AG08395 (cell line): ENCODE data around the gene MED15.
"Not testable (repeated sequence)": the region's sequence is repeated elsewhere in the genome, so short reads cannot be mapped to it uniquely, and the experiment has no call there.

Source experiments
- DNase-seq: peaks from one replicate; pipeline ENCODE4 v3.0.0; 2012; ENCODE audit warnings: mixed read lengths, low spot score

The MED15 gene

DNA sequence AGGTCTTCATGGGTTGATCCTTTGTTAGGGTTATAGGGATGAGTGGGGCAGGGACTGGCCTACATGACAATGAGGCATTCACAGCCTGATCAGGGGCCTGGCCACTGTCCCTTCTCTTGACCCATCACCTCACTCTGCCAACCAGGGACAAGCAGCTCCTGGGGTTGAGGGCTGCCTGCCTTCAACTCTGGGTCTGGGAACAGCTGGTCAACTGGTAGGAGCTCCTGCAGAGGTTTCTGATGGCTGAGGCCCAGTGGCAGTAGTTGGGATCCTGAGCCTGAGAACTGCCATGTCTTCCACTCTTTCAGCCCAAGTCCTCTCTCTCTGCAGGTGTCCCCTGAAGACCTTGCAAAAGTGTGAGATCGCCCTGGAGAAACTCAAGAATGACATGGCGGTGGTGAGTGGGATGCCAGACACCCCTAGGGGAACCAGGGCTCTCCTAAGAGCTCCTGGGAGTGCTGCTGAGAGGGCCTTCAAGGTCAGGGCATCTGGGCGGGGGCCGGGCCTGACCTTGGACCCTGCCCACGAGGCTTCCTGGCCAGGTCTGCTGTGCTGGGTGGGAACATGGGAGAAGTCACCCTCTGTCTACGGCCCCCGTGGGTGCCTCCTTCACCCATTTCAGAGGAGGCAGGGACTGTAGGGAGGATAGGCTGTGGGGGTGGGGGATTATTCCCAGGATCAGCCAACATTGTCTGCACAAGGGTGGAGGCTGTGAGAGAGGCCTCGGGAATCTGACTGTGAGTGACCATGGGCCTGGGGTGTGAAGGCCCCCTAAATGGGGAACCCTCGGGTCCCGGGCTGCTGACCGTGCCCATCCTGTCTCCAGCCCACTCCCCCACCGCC, 76.8 kb downstream of the MED15 start:
- no peak for DNase-seq

DNA sequence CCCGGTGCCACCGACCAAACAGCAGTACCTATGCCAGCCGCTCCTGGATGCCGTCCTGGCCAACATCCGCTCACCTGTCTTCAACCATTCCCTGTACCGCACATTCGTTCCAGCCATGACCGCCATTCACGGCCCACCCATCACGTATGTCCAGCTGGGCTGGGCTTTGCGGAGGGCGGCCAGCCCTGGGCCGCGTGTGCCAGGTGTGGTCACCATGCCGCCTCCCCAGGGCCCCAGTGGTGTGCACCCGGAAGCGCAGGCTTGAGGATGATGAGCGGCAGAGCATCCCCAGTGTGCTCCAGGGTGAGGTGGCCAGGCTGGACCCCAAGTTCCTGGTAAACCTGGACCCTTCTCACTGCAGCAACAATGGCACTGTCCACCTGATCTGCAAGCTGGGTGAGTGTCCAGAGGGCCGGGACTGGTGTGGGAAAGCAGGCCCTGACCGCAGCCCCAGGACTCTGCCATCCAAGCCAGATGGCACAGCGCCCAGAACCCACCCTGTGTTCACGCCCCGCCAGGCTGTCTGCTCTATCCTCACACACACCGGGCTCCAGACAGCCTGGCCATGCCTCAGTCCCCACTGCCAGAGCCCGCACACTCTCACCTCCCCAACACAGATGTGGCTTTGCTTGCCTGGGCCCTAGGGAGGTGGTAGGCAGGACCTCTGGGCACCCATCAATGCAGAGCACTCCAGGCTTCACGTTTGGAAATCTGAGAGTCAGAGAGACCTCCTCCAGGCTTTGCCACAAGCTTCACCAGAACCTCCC, 77.6 kb downstream of the MED15 start:
- DNase-seq, result no peak

DNA sequence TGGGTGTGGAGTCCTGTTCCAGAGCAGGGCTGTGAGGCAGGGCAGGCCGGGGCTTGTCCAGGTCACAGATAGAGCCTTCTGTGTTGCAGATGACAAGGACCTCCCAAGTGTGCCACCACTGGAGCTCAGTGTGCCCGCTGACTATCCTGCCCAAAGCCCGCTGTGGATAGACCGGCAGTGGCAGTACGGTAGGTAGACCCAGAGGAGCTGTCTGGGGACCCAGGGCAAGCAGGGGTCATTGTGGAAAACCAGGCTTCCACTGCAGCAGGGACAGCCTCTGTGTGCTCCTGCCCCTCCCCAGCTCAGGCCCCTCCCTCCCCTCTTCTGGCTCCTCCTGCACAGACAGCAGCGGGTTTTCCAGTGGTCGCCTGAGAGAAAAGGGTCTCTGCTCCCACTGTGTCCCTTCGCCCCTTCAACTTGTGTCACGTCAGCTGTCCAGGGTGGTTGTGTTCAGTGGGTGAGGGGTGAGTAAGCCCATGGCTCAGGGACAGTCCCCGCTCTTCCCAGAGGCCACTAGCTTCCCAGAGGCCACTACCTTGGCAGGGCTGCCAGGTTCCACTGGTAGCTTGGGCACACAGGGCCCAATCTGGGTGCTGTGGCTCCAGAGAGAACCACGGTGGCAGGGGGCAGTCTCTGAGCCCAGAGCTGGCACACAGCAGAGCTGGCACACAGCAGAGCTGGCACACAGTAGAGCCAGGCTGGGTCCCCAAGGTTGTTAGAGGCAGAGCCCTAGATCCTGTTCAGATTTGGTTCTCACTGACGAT, 78.4 kb downstream of the MED15 start:
- DNase-seq, result no peak

DNA sequence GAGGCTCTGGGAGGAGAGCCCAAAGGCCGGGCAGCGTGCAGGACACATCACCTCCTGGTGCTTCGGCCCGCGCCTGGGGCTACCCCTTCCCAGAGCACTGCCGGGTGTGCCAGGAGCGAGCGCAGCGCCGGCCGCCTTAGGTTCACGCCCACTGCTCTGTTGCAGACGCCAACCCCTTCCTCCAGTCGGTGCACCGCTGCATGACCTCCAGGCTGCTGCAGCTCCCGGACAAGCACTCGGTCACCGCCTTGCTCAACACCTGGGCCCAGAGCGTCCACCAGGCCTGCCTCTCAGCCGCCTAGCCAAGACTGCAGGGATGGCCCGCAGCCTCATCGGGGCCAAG, 79.0 kb downstream of the MED15 start:
- DNase-seq, result no peak

DNA sequence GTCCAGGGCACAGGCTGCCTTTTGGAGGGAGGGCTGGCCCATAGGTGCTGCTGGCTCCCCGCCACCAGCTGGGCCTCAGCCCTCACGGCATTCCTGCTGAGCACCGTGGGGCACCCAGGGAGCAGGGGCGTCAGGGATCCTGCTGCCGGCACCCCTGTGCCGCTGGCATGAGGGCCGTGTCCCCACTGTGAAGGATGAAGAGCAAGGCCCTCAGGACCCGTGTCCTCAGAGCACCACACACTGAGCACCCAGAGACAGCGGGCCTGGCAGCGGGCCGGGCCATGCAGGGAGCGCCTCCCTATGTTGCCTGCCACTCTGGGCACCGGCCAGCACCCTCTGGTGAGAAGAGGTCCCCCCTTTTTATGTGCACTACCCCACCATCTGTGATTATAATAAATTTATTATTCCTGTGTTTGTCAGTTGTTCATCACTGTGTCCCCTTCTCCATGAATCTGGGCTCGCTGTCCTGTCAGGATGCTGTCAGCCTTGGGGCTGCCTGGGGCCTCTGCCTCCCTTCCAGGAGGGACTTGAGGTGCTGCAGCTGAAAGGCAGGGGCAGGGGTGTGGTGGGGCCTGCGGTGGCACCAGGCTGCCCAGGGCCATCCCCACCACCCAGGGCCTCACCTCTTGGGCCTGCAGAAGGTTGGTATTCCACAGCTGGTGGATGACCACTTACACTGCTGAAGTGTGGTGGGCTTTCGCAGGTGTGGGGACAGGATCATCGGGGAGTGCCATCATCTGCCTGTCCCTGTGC, 80.0 kb downstream of the MED15 start:
- DNase-seq, result no peak

DNA sequence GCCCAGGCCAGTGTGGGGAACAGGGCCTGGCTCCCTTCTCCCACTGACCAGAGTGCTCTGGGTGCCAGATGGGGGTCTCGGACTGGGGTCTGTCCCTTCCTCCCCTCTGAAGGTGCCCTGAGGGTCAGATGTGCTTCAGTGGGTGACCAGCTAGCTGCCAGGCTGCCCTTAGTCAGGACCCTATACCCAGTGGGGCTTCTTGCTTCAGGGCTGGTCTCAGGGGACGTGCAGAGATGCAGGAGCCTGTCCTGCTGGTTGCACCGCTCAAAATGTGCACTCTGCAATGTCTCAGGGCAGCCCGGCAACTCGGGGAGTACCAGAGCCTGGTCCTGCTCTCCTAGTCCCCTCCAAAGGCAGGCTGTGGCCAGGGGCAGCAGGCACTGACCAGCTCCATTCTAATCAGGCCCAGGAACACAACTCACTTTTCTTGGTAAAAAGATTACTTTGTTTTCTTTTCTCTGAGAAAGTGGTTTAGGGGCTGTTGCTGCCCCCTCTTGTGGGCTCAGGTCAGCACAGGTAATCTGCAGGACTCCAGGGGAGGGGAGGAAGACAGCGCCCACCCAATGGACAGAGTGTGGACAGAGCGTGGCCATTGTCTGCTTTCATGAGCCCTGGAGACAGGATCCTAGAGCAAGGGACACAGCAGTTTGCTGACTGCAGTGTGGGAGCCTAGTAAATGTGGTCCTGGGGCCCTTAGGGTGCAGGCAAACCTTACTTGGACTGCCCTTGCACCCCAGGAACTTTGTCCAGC, 80.9 kb downstream of the MED15 start:
- no peak for DNase-seq

DNA sequence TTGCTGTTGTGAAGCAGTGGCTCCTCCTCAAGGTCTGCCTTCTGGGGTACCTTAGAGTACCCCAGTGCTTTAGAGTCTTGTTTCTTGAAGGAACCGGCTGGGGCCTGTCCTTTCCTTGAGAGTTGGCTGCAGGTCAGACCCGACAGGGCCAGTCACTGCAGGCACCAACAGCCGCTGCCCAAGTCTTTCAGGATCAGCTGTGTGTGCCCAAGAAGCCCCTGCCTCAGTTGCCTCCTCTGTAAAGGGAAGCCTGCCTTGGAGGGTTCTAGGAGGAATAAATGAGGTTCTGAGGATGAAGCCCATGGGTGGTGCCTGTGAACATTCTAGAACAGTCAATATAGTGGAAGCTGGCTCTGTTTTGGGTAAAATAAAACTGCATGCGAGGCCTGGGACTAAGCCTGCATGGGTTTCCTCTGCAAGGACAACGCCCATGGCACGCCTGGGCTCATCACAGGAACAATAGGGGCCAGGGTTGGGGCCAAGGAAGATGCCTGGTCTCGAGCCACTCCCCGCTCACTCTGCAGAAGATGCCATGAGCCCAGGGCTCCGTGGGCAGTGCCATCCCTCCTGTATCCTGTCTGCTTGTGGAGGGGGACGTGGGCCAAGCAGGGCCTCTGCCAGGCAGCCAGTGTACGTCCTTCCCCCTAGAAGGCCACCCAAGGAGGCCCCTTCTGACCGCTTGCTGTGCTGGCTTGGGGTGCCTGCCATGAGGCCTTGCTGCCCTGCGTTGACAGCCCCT, 81.6 kb downstream of the MED15 start:
- DNase-seq, result no peak

DNA sequence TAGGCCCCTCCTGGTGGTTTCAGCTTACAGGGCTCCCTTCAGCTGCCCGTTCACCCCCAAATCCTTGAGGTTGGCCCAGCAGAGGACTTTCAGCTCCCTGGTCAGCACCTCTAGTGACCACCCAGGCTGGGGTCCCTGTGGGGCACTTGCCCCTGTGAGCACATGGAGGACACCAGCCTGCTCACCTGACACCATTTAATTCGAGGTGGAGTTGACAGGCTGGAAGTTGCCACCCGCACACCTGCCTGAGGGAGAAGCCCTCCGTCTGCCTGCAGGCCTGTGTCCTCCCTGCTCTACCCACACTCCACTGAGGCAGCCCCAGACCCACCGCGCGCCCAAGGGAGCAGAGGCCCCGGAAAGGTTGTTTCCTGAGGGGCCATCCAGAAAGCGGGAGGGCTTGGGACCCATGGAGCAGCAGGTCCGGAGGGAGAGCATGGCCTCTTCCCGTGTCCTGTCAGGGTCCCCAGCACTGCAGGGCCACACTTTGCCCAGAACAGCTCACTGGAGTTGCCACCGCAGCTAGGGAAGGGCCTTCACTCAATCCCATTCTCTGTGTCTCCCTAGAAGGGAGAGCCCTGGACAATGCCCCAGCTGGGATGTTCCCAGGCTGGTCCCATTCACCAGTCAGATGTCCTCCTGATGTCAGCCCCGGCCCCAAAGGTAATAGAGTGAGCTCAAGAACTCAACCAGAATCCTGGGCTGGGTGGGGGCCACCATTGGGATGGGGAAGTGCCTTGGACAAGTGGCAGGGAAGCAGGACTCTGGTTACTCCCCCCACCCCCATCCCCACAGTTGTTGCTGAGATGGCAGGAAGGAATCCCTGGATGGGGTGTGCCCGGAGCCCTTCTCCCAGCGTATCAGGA, 82.4 kb downstream of the MED15 start:
- DNase-seq, result no peak

DNA sequence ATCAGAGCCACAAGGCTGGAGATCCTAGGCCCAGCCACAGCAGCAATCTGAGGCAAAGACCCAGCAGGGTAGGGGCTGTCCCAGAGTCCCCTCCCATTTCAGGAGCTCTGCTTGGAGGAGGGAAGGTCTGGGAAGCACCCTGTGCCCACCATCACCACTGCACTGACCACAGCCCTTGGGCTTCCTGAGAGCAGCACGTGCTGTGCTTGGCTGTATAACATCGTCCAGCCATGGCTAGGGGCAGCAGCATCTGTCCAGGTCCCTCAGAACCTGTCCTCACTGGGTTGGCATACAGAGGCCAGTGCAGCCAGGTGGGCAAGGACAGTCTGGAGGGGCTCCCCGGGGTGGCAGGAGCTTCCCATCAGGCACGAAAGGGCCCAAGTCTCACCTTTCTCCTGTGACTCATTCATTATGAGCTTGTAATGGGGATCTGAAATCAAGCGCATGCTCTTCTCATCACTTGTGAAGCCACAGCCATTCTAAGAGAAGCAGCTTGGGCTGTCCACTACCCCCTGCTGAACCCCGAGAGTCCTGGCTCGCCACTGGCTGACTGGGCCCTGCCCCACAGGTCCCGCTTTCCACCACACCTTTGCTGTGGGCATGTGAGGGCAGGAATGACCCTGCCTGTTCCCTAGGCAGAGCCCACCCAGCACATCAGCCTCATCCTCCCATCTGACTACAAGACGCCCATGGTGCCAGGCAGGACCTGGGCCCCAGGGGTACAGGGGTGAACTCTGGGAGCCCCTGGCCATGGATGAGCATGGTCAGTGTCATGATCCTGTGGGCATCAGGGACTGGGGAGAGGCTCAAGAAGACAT, 83.3 kb downstream of the MED15 start:
- DNase-seq, result no peak

DNA sequence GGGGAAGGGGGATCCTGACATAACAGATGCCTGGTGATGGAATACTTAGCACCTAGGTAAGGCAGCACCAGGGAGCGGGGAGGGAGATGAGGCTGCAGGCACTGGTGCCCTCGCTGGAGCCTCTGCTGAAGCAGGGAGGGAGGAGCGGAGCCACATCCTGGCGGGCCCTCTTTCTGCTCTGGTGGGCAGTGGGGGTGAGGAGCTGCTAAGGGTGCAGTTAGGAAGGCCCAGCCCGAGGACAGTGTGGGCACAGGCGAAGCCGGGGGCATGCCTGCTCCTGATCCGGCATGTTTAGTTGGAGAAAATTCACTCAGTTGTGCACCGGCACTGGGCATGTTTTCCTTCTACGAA, 83.9 kb downstream of the MED15 start:
- no peak for DNase-seq

DNA sequence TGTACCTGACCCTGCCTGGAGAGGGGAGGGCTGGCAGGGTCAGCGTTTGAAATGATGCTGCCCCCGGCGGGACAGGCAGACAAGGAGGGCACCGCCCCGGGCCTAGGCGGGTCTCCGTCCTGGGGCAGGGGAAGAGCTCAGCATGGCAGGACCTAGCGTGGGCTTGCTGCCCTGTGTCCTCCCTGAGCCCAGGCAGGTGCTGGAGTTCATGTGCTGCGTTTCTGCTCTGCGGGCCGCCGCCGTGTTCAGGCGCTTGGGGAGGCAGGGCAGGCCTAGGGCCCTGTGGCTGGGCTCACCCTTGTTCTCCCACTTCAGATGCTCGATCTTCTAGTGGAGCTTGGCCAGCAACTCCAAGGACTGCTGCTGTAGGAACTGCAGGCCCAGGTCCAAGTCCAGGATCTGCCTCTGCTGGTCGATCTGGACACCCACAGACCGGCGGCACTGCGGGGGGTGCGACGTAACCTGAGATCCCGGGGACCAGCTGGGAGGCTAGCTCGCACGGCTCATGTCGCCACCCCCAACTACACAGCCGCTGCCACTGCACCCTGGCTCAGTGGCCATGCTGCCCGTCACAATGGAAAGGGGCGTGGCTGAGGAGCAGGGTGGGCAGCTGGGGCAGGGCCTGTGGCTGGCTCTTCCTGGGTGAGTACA, 84.4 kb downstream of the MED15 start:
- no peak for DNase-seq

DNA sequence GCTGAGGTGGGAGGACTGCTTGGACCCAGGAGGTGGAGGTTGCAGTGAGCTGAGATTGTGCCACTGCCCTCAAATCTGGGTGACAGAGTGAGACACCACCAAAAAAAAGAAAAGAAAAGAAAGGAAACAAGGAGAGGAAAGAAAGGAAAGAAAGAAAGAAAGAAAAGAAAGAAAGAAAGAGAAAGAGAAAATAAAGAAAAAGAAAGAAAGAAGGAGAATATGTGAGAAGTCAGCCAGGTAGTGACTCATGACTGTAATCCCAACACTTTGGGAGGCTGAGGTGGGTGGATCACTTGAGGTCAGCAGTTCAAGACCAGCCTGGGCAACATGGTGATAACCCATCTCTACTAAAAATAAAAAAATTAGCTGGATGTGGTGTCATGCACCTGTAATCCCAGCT, 86.6 kb downstream of the MED15 start:
- DNase-seq, result not testable (repeated sequence)

DNA sequence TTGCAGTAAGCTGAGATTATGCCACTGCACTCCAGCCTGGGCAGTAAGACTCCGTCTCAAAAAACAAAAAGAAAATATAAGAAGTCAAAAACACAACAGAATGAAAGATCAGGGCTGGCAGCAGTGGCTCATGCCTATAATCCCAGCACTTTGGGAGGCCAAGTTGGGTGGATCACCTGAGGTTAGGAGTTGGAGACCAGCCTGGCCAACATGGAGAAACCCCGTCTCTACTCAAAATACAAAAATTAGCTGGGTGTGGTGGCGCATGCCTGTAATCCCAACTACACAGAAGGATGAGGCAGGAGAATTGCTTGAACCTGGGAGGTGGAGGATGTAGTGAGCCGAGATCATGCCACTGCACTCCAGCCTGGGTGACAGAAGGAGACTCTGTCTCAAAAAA, 87.1 kb downstream of the MED15 start:
- not testable (repeated sequence) for DNase-seq

DNA sequence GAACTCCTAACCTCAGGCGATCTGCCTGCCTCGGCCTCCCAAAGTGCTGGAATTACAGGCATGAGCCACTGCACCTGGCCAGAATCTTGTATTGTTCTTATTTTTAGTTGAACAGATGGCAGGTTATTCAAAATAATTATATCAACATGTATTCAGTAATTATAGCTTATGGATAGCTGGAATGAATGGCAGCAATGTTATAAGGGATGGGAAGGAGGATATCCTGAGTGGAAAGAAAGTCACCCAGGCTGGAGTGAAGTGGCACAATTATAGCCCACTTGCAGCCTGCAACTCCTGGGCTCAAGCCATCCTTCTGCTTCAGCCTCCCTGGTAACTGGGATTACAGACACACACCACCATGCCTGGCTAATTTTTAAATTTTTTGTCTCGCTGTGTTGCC, 88.1 kb downstream of the MED15 start:
- no peak for DNase-seq

DNA sequence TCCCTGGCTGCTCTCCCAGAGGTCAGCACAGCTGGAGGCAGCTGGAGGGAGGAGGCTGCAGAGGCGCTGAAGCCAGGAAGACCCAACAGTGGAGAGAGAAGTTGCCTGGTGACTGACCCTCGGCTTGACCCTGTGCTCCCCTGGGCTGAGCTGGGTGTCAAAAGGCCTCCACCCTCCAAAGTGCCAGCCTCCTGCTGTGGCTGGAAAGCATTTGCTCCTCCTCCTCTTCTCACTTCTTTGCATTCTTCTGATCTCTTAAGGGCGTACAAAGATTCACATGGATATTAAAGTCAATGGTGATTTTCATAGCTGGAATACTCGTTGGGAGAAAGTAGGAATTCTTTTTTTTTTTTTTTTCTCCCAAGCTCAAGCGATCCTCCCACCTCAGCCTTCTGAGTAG, 91.7 kb downstream of the MED15 start:
- DNase-seq, result no peak

DNA sequence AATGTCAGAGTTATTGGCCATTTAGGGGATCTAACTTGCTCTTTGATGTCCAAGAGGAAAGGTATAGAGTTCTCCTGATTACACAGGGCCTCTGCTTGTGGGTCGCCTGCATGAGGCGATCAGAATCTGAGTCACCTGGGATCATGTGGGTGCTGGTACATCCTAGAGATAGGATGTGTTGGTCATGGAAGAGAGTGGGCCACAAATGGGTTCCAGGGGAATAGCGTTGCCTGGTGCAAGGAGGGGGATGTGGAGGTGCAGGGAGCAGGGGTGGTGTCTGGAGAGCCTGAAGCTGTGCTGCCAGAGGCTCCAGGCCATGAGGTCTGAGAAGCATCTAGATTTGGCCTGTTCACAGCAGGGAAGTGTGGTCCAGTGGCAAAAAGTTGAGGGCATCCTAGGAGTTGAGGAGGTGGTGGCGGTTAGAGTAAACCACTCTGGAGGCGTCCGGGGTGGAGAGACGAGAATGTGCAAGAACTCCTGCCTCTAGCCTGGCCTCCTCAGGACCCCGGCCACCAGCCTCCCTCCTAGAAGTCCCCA, 92.8 kb downstream of the MED15 start:
- no peak for DNase-seq

DNA sequence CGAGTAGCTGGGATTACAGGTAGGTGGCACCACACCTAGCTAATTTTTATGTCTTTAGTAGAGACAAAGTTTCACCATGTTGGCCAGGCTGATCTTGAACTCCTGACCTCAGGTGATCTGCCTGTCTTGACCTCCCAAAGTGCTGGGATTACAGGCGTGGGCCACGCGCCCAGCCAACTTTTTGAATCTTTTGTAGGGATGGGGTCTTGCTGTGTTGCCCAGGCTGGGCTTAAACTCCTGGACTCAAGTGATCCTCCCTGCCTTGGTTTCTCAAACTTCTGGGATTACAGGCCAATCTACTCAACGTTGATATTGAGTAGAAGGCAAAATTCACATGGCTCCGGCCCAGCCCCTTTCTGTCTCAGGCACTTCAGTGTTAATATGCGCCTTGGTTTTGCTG, 93.9 kb downstream of the MED15 start:
- DNase-seq, result no peak

DNA sequence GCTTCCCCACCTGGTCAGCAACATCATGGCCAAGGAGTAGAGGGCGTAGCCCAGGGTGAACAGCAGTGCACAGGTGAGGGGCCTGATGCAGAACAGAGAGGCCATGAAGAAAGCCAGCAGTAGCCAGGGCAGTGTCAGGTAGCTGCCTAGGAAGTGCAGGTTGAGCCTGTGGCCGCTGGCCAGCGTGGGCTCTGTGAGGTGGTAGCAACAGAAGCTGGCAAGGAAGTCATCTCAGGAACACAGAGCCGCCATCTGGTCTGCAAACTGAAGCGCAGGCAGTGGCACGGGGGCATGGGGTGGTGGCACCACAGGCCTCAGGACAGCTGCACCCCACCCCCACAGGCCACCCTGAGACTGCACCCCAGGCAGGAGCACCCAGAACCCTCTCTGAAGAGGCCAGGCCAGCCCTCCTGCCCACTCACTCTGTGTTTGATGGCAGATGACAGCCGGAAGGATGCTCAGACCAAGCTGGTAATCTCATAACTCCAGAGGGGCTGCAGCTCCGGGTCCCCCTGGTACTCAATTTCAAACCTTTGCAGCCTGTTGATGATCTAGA, 95.3 kb downstream of the MED15 start:
- DNase-seq, result no peak
